PC-3 (cell line): ENCODE measurements around the gene BIRC6.

Experiments
- CTCF ChIP-seq: fragments of 300-600 bp; sonication (generic); conservative IDR thresholded peaks from 2 replicates; pipeline ENCODE4 v1.5.1; 2017; ENCODE audit warnings: antibody characterized with exemption, low read depth, mild to moderate bottlenecking, low read length
- EZH2 ChIP-seq: fragments of 300-600 bp; sonication (generic); IDR thresholded peaks from one replicate; pipeline ENCODE4 v1.6.1; 2017; ENCODE audit warnings: antibody characterized with exemption, mild to moderate bottlenecking, low read length; ENCODE audit not compliant: unreplicated experiment

GRCh38 chr2:32377928-32378327, 21.1 kb downstream of the BIRC6 start:
- TF ChIP-seq EZH2 (no peak), CTCF (no peak)
